ENCODE measurements around the gene PTP4A2.

Gene PTP4A2

GRCh38 chr1:31970873-31971272 is 32.7 kb upstream of the PTP4A2 start:
- Histone ChIP-seq H3K36me3 (ENCODE audit: control insufficient read depth, insufficient read depth, low read length) (no peaks in the 10 kb centered on the region), H3K4me3 (replicated peaks; ENCODE audit: low read depth, low read length) (no peak overlapping the region), H3K27me3 (replicated peaks; ENCODE audit: control insufficient read depth, insufficient read depth, low read length) (no peaks in the 10 kb centered on the region; the same call in 1 of the 2 replicates)
- no peak for DNase-seq (ENCODE audit: extremely low read depth, insufficient read length)
- no peak for TF ChIP-seq CTCF (IDR thresholded peaks at IDR 0.05; ENCODE audit: insufficient read depth, low read length, poor library complexity, severe bottlenecking)

GRCh38 chr1:31961536-31961935 is 23.4 kb upstream of the PTP4A2 start:
- Histone ChIP-seq H3K36me3 (ENCODE audit: control insufficient read depth, insufficient read depth, low read length) (no peaks in the 10 kb centered on the region), H3K27me3 (replicated peaks; ENCODE audit: control insufficient read depth, insufficient read depth, low read length) (no peaks in the 10 kb centered on the region), H3K4me3 (replicated peaks; ENCODE audit: low read depth, low read length) (no peak overlapping the region)
- DNase-seq (ENCODE audit: extremely low read depth, insufficient read length): no peak
- TF ChIP-seq CTCF (IDR thresholded peaks at IDR 0.05; ENCODE audit: insufficient read depth, low read length, poor library complexity, severe bottlenecking): no peak

- no peak for DNase-seq (ENCODE audit: extremely low read depth, insufficient read length)
- Histone ChIP-seq H3K4me3 (replicated peaks; ENCODE audit: low read depth, low read length) (no peak overlapping the region), H3K36me3 (ENCODE audit: control insufficient read depth, insufficient read depth, low read length) (no peaks in the 10 kb centered on the region), H3K27me3 (replicated peaks; ENCODE audit: control insufficient read depth, insufficient read depth, low read length) (no peaks in the 10 kb centered on the region)
- no peak for TF ChIP-seq CTCF (IDR thresholded peaks at IDR 0.05; ENCODE audit: insufficient read depth, low read length, poor library complexity, severe bottlenecking)
Measured at GRCh38 chr1:31959521-31960340, 21.6 kb upstream of the PTP4A2 start.

DNA sequence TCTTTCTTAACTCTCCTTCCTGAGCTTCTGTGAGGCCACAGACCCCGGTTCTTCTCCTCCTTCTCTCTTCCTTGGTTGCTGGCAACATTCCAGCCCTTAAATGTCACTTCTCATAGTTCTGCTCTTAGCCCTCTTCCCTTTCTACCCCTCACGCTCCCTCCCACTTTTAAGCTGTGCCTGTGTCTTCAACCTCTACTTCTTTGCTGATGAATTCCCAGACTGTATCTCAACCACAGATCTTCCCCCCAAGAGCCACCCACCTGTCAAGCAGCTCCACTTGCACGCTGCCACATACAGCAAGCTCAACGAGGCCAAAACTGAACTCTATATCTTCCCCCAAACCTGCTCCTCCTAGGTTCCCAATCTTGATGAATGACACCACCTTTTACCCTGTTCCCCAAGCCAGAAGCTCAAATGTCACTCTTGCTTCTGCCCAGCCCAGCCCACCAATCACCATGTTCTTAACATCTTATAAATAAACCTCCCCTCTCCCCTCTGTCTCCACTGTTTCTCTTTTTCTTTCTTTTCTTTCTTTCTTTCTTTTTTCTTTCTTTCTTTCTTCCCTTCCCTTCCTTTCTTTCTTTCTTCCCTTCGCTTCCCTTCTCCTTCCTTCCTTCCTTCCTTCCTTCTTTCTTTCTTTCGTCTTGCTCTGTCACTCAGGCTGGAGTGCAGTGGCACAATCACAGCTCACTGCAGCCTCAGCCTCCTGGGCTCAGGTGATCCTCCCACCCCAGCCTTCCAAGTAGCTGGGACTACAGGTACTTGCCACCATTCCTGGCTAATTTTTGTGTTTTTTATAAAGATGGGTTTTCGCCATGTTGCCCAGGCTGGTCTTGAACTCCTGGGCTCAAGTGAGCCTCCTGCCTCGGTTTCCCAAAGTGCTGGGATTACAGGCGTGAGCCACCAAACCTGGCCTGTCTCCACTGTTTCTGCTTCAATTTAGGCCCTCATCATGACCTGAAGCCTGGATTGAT is 19.8 kb upstream of the PTP4A2 start:
- no peaks in the 10 kb centered on the region for H3K36me3 ChIP-seq (ENCODE audit: control insufficient read depth, insufficient read depth, low read length)
- TF ChIP-seq CTCF (IDR thresholded peaks at IDR 0.05; ENCODE audit: insufficient read depth, low read length, poor library complexity, severe bottlenecking): no peak
- H3K27me3 ChIP-seq (replicated peaks; ENCODE audit: control insufficient read depth, insufficient read depth, low read length): no peaks in the 10 kb centered on the region
- no peak overlapping the region for H3K4me3 ChIP-seq (replicated peaks; ENCODE audit: low read depth, low read length)
- peak; percentile 50 for DNase-seq (ENCODE audit: extremely low read depth, insufficient read length)

GRCh38 chr1:31955917-31956736 is 18.0 kb upstream of the PTP4A2 start:
- peak; percentile 31 for TF ChIP-seq CTCF (IDR thresholded peaks at IDR 0.05; ENCODE audit: insufficient read depth, low read length, poor library complexity, severe bottlenecking)
- peak overlapping the region; percentile 30 for H3K4me3 ChIP-seq (replicated peaks; ENCODE audit: low read depth, low read length)
- H3K36me3 ChIP-seq (ENCODE audit: control insufficient read depth, insufficient read depth, low read length): no peaks in the 10 kb centered on the region
- peak; percentile 82 for DNase-seq (ENCODE audit: extremely low read depth, insufficient read length)
- H3K27me3 ChIP-seq (replicated peaks; ENCODE audit: control insufficient read depth, insufficient read depth, low read length): no peaks in the 10 kb centered on the region

All from GM06990 (cell line).